Activated CD8-positive, alpha-beta T cell treated with anti-CD3 and anti-CD28 coated beads for 36 hours (primary cell): ENCODE measurements around the gene MPHOSPH9. TPM values are rescaled to one million over a fixed set of nuclear protein-coding genes. Genes with fewer than 3 reads are reported as not detected.
"Not testable (repeated sequence)": the region's sequence is repeated elsewhere in the genome, so short reads cannot be mapped to it uniquely, and the experiment has no call there.

Experiments used
- ATAC-seq: fragments of 200-7000 bp; cut with Tn5 transposase; one replicate; pipeline ENCODE4 v1.10.0; 2021; ENCODE audit warnings: mild to moderate bottlenecking, moderate library complexity
- CTCF ChIA-PET: fragments of 350-600 bp; sonication (Branson Sonifier 250); formaldehyde crosslinking; loops from one replicate; lab custom pipeline; 2021; ENCODE audit warnings: antibody characterized with exemption; lab: Charles Lee
- POLR2A ChIA-PET: fragments of 350-600 bp; sonication (Branson Sonifier 250); formaldehyde crosslinking; loops from one replicate; lab custom pipeline; 2021; ENCODE audit warnings: antibody characterized with exemption; lab: Charles Lee
- DNase-seq: peaks from one replicate; pipeline ENCODE4 v3.0.0-alpha.2; 2020
- H3K27ac Mint-ChIP-seq: one replicate; pipeline ENCODE4 v1.8.0; 2021; ENCODE audit warnings: mild to moderate bottlenecking, mixed read lengths
- H3K27me3 Mint-ChIP-seq: one replicate; pipeline ENCODE4 v1.8.0; 2021; ENCODE audit warnings: mixed read lengths
- H3K36me3 Mint-ChIP-seq: one replicate; pipeline ENCODE4 v1.8.0; 2021; ENCODE audit warnings: low read depth, mixed read lengths
- H3K4me1 Mint-ChIP-seq: one replicate; pipeline ENCODE4 v1.8.0; 2021; ENCODE audit warnings: low read depth, mixed read lengths
- H3K4me3 Mint-ChIP-seq: one replicate; pipeline ENCODE4 v1.8.0; 2021; ENCODE audit warnings: mild to moderate bottlenecking, moderate library complexity, mixed read lengths
- H3K9me3 Mint-ChIP-seq: one replicate; pipeline ENCODE4 v1.8.0; 2021; ENCODE audit warnings: mixed read lengths
- CTCF ChIP-seq: fragments of 200-600 bp; IDR thresholded peaks from one replicate; pipeline ENCODE4 v1.8.0; 2022; ENCODE audit warnings: antibody characterized with exemption, mild to moderate bottlenecking
- intact Hi-C: fragments of 100-400 bp; cut with micrococcal nuclease; formaldehyde crosslinking; loops from one replicate; pipeline ENCODE4 v1.10.0; 2022
- total RNA-seq, 2 experiments: library from RNA; stranded (reverse); gene quantifications; one replicate each; pipeline ENCODE4 v1.2.3, GENCODE V29; 2021

MPHOSPH9 gene
- total RNA-seq, 2 experiments from 2014 or later = 96.9 to 101 TPM

DNA sequence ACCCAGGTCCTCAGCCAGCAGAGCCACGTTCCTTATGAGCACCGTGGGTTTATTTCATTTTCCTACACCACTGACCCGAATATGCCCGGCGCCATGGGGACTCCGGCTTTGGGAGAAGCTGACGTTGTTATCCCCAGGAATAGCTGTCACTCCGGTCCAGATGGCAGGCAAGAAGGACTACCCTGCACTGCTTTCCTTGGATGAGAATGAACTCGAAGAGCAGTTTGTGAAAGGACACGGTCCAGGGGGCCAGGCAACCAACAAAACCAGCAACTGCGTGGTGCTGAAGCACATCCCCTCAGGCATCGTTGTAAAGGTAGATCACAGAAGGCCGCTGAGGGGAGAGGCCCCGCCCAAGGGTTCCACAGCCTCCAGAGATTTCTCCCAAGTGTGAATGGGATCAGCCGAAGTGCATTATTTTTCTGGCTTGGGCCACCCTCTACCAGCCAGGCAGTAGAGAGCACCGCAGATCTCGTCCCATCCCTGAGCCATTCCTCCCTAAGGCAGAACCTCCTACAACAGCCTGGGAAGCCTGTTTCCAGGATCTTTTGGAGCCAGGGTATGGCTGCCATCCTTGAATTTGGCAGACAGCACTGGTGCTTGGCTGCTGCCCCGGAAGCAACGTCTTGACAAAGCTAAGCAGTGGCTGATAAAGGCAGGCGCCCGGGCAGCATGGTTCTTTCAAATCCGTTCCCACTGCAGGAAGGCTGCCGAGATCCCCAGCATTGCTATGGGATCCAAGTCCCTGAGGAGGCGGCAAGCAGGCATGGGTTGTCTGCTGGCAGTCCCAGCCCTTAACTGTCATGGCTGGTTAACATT, 20.9 kb upstream of the MPHOSPH9 start:
- DNase-seq = no peak
- CTCF ChIA-PET = interaction anchor here (1.0 kb wide), 1 partner anchor 16 kb away, joined by 3 read pairs; no protein-coding TSS in a partner anchor
- TF ChIP-seq CTCF = no peak
- Mint-ChIP-seq H3K27me3 (no peaks in the 10 kb centered on the region), H3K4me3 (no peak overlapping the region), H3K27ac (no peak overlapping the region), H3K4me1 (peaks cover 38% of the 10 kb centered on the region), H3K9me3 (no peaks in the 10 kb centered on the region), H3K36me3 (peaks cover 48% of the 10 kb centered on the region)
- no peak for ATAC-seq
- POLR2A ChIA-PET = interaction anchor here (1.6 kb wide), 1 partner anchor 16 kb away, joined by 3 read pairs; no protein-coding TSS in a partner anchor
- intact Hi-C loops = no loop called here

DNA sequence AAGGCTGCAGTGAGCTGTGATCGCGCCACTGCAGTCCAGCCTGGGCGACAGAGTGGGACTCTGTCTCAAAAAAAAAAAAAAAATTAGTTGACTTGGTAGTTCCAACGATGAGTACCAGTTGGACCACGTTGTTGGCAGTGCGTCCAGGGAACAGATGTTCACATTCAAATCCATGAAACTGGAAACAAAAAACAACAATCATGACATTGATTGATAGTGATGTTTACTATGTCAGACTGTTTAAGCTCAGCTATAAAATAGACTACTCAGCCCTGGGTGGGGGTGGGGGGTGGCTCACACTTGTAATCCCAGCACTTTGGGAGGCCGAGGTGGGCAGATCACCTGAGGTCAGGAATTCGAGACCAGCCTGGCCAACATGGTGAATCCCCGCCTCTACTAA, 19.4 kb upstream of the MPHOSPH9 start:
- ChIA-PET POLR2A (interaction anchor here (1.6 kb wide), 1 partner anchor 14 kb away, joined by 3 read pairs; no protein-coding TSS in a partner anchor), CTCF (interaction anchor here (6.0 kb wide), 1 partner anchor 14 kb away, joined by 40 read pairs; no protein-coding TSS in a partner anchor)
- H3K27ac Mint-ChIP-seq, ATAC-seq, H3K4me3 Mint-ChIP-seq, H3K27me3 Mint-ChIP-seq, H3K9me3 Mint-ChIP-seq, intact Hi-C loops, DNase-seq: not testable (repeated sequence)
- peaks cover 47% of the 10 kb centered on the region for H3K4me1 Mint-ChIP-seq
- H3K36me3 Mint-ChIP-seq = peaks cover 59% of the 10 kb centered on the region

- Mint-ChIP-seq H3K4me1 (peaks cover 53% of the 10 kb centered on the region), H3K27me3 (no peaks in the 10 kb centered on the region), H3K27ac (peak overlapping the region; percentile 56), H3K9me3 (peaks cover 6% of the 10 kb centered on the region), H3K36me3 (peaks cover 59% of the 10 kb centered on the region), H3K4me3 (no peak overlapping the region)
- intact Hi-C loops = no loop called here
- POLR2A ChIA-PET = interaction anchor here (0.9 to 1.0 kb wide), 3 partner anchors 13 to 19 kb away, joined by 3 to 6 read pairs (median 4); partner anchors contain the start of genes MPHOSPH9 and MTRFR
- ATAC-seq (no peak), DNase-seq (no peak)
- TF ChIP-seq CTCF = no peak
- CTCF ChIA-PET = interaction anchor here (0.9 to 6.0 kb wide), 2 partner anchors 13 to 18 kb away, joined by 3 to 40 read pairs; no protein-coding TSS in a partner anchor
Measured at GRCh38 chr12:123251403-123252076, 18.6 kb upstream of the MPHOSPH9 start.

GRCh38 chr12:123250471-123251383, 17.8 kb upstream of the MPHOSPH9 start:
- CTCF ChIA-PET = interaction anchor here (0.9 to 6.0 kb wide), 2 partner anchors 12 to 19 kb away, joined by 3 to 40 read pairs; no protein-coding TSS in a partner anchor
- POLR2A ChIA-PET = interaction anchor here (0.8 to 3.1 kb wide), 5 partner anchors 12 to 18 kb away, joined by 3 to 13 read pairs (median 4); partner anchors contain the start of genes MPHOSPH9 and MTRFR
- Mint-ChIP-seq H3K9me3 (peaks cover 6% of the 10 kb centered on the region), H3K36me3 (peaks cover 57% of the 10 kb centered on the region), H3K4me3 (no peak overlapping the region), H3K27ac (peak overlapping the region; percentile 49), H3K4me1 (peaks cover 58% of the 10 kb centered on the region), H3K27me3 (no peaks in the 10 kb centered on the region)
- no peak for DNase-seq
- no peak for TF ChIP-seq CTCF
- intact Hi-C loops = no loop called here
- ATAC-seq = no peak

GRCh38 chr12:123248996-123249741, 16.2 kb upstream of the MPHOSPH9 start:
- H3K9me3 Mint-ChIP-seq, H3K27ac Mint-ChIP-seq, intact Hi-C loops, ATAC-seq, H3K4me3 Mint-ChIP-seq, H3K27me3 Mint-ChIP-seq, DNase-seq: not testable (repeated sequence)
- ChIA-PET POLR2A (interaction anchor here (0.8 to 3.1 kb wide), 2 partner anchors 16 to 274 kb away, joined by 3 to 13 read pairs; partner anchors contain the start of genes MPHOSPH9, MTRFR and OGFOD2), CTCF (interaction anchor here (0.9 to 6.0 kb wide), 3 partner anchors 10 to 361 kb away, joined by 3 to 40 read pairs (median 3); no protein-coding TSS in a partner anchor)
- Mint-ChIP-seq H3K4me1 (peaks cover 57% of the 10 kb centered on the region), H3K36me3 (peaks cover 53% of the 10 kb centered on the region)

- H3K9me3 Mint-ChIP-seq, H3K27me3 Mint-ChIP-seq, DNase-seq, H3K4me3 Mint-ChIP-seq, intact Hi-C loops, ATAC-seq: not testable (repeated sequence)
- POLR2A ChIA-PET = interaction anchor here (1.4 to 3.1 kb wide), 2 partner anchors 10 to 15 kb away, joined by 4 to 13 read pairs; partner anchors contain the start of genes MPHOSPH9 and MTRFR
- Mint-ChIP-seq H3K27ac (peak overlapping the region; percentile 68), H3K36me3 (peaks cover 44% of the 10 kb centered on the region), H3K4me1 (peaks cover 56% of the 10 kb centered on the region)
- CTCF ChIA-PET = interaction anchor here (0.9 to 6.0 kb wide), 4 partner anchors 9 to 360 kb away, joined by 3 to 40 read pairs (median 6); partner anchors contain the start of genes MPHOSPH9 and MTRFR
Measured at GRCh38 chr12:123248129-123248528, 15.2 kb upstream of the MPHOSPH9 start.
